GM12891 (cell line): ENCODE measurements around the gene CDH23.

Experiments used
- POLR2AphosphoS5 ChIP-seq: IDR thresholded peaks from 2 replicates; pipeline ENCODE4 v1.6.1; 2011; ENCODE audit warnings: low read depth, low read length, control low read depth
- TAF1 ChIP-seq: IDR thresholded peaks from 2 replicates; pipeline ENCODE4 v1.6.1; 2011; ENCODE audit warnings: low read depth, low read length, control low read depth

DNA sequence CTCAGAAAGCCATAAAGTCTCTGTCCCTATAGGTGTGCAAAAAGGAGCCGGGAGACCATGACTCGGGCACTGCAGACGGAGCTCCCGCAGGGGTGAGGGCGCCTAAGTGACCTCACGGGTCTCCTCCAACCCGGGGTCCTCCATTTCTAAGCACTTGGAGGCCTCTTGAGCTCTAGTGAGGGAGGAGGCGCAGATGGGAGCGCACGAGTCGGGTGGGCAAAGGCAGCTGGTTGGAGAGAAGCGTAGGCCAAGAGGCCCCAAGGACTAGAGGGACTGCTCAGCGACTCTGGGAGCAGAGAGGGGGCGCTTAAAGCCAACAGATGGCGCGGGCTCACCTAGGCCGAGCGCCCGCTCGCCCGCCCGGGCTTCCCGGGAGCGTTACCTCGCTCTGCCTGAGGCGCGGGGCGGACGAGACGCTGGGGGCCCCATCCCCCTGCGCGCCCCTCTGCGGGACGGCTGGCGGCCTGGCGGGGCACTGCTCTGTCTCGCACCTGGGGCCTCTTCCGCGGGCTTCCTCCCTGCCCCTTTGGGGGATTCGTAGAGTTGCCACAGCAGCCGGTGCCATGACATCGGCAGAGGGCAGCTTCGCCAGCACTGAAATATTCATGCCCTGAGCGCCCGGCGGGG, 523 bp upstream of the CDH23 start:
- TF ChIP-seq TAF1 (no peak), POLR2AphosphoS5 (no peak)
